GM12878 (cell line): ENCODE results near the gene SMOC1. TPM values are rescaled to one million over a fixed set of nuclear protein-coding genes. Genes with fewer than 3 reads are reported as not detected.

Source experiments
- ATAC-seq: fragments of 200-7000 bp; cut with Tn5 transposase; 3 replicates; pipeline ENCODE4 v1.9.1; 2020; ENCODE audit warnings: mild to moderate bottlenecking, moderate library complexity
- BruUV-seq: library from RNA; stranded (reverse); fragments of 400-500 nt; replicated peaks from 2 replicates; lab custom pipeline; 2021; lab: Mats Ljungman, UMichigan
- CTCF ChIA-PET: fragments of 300-600 bp; sonication (Branson Sonifier 250); formaldehyde crosslinking; extraction: SDS; loops from one replicate; lab custom pipeline; 2021; ENCODE audit warnings: inconsistent platforms; lab: Yijun Ruan, JAX
- POLR2A ChIA-PET: fragments of 350-600 bp; formaldehyde crosslinking; extraction: SDS; loops from one replicate; lab custom pipeline; 2021; ENCODE audit warnings: inconsistent platforms; lab: Charles Lee
- RAD21 ChIA-PET: fragments of 300-600 bp; sonication (Branson Sonifier 250); formaldehyde crosslinking; loops from one replicate; lab custom pipeline; 2023; ENCODE audit warnings: antibody characterized with exemption; ENCODE audit not compliant: unreplicated experiment; lab: Charles Lee
- SMC1A ChIA-PET: fragments of 300-600 bp; sonication (Branson Sonifier 250); formaldehyde crosslinking; loops from one replicate; lab custom pipeline; 2023; ENCODE audit not compliant: unreplicated experiment, uncharacterized antibody; lab: Charles Lee
- DNase-seq: peaks from one replicate; pipeline ENCODE4 v3.0.0-alpha.2; 2011; ENCODE audit warnings: low read depth, low spot score
- FAIRE-seq: peaks from 3 replicates; lab custom pipeline; 2011; peaks lifted over from hg19 to GRCh38; lab: Jason Lieb, UNC
- H2AFZ ChIP-seq: 2 replicates; pipeline ENCODE4 v1.6.0; 2011; ENCODE audit warnings: low read depth, low read length, control low read depth; ENCODE audit not compliant: control insufficient read depth
- H3K27ac ChIP-seq: 2 replicates; pipeline ENCODE4 v1.5.1; 2011; ENCODE audit warnings: control low read depth; ENCODE audit not compliant: control insufficient read depth, insufficient read depth
- H3K27me3 ChIP-seq, 2 experiments: replicated peaks in 1 of 2; 2 replicates each; pipeline versions ENCODE4 v1.6.0 to v1.6.1; 2011; ENCODE audit warnings: low read length in 1 of 2; ENCODE audit not compliant: control insufficient read depth in 2 of 2, insufficient read depth in 2 of 2
- H3K36me3 ChIP-seq, 2 experiments: 2 replicates each; pipeline ENCODE4 v1.5.1; 2011; ENCODE audit warnings: low read length in 1 of 2; ENCODE audit not compliant: control insufficient read depth in 2 of 2, insufficient read depth in 2 of 2
- H3K4me1 ChIP-seq: 2 replicates; pipeline ENCODE4 v1.6.1; 2011; ENCODE audit warnings: mild to moderate bottlenecking, low read length, moderate library complexity, mixed read lengths; ENCODE audit not compliant: control insufficient read depth, insufficient read depth
- H3K4me2 ChIP-seq: 2 replicates; pipeline ENCODE4 v1.6.0; 2011; ENCODE audit warnings: control low read depth; ENCODE audit not compliant: control insufficient read depth, insufficient read depth
- H3K4me3 ChIP-seq: fragments of 200-600 bp; sonication (generic); 2 replicates; pipeline ENCODE4 v1.5.1; 2016
- H3K79me2 ChIP-seq: 2 replicates; pipeline ENCODE4 v1.6.0; 2011; ENCODE audit warnings: low read length; ENCODE audit not compliant: control insufficient read depth, insufficient read depth
- H3K9ac ChIP-seq: 2 replicates; pipeline ENCODE4 v1.8.0; 2011; ENCODE audit warnings: low read length, control low read depth, mixed read lengths; ENCODE audit not compliant: control insufficient read depth, insufficient read depth
- H3K9me3 ChIP-seq: replicated peaks from 3 replicates; pipeline ENCODE4 v1.5.1; 2011; ENCODE audit warnings: mild to moderate bottlenecking, low read length; ENCODE audit not compliant: control insufficient read depth, insufficient read depth
- H4K20me1 ChIP-seq: 2 replicates; pipeline ENCODE4 v1.6.0; 2011; ENCODE audit not compliant: control insufficient read depth, insufficient read depth
- JUNB ChIP-seq: IDR thresholded peaks from 2 replicates; pipeline ENCODE4 v1.6.1; 2016; ENCODE audit warnings: antibody characterized with exemption, mild to moderate bottlenecking
- SMARCA5 ChIP-seq: fragments of 450-650 bp; IDR thresholded peaks from 2 replicates; pipeline ENCODE4 v1.6.1; 2017; ENCODE audit warnings: mild to moderate bottlenecking
- WGBS: methylation state at CpG from one replicate; pipeline ENCODE4 v1.1.6; 2016; ENCODE audit warnings: low lambda C conversion rate; ENCODE audit not compliant: insufficient replicate concordance, insufficient coverage; ENCODE audit errors: missing lambda C conversion rate; 5-methylcytosine and 5-hydroxymethylcytosine counted together
- in situ Hi-C: fragments of 300-500 bp; cut with MboI; formaldehyde crosslinking; loops from 9 replicates; pipeline ENCODE4 v1.14.3; 2018; ENCODE audit warnings: mixed read lengths
- intact Hi-C: fragments of 100-400 bp; cut with micrococcal nuclease; formaldehyde crosslinking; loops from one replicate; pipeline ENCODE4 v1.14.2; 2022; ENCODE audit not compliant: unreplicated experiment
- polyA plus RNA-seq, 11 experiments: library from polyadenylated mRNA; depleted of rRNA in 4 of 11; unstranded in 6 of 11; stranded (reverse) in 5 of 11; fragments of >200 nt; fragmentation: Nextera tagmentation in 4 of 11; fragmentation: Illumina TruSeq in 1 of 11; extraction: Ambion mirVana in 4 of 11; extraction: Trizol in 1 of 11; gene quantifications; 1 replicate in 1 of 11; 2 replicates in 10 of 11; pipeline versions ENCODE4 v1.2.1 to v1.2.3, GENCODE V29; 2011 to 2016; ENCODE audit warnings: inconsistent platforms in 2 of 11, missing spikeins in 2 of 11, low read depth in 1 of 11
- total RNA-seq, 4 experiments: library from RNA; depleted of rRNA in 3 of 4; stranded (reverse); fragments of >200 nt in 3 of 4; fragmentation: Illumina TruSeq in 1 of 4; extraction: Trizol in 1 of 4; gene quantifications; 2 replicates each; pipeline versions ENCODE4 v1.2.1 to v1.2.3, GENCODE V29; 2013 to 2021
- TF ChIP-seq, protein P1 (sequence below): IDR thresholded peaks from 2 replicates; pipeline ENCODE4 v1.6.1; 2012; ENCODE audit warnings: improper control_type of control experiment, low read depth, low read length; ENCODE audit not compliant: insufficient replicate concordance
- TF ChIP-seq, protein P2 (sequence below): IDR thresholded peaks from 2 replicates; pipeline ENCODE4 v1.6.1; 2011; ENCODE audit warnings: low read depth, low read length, improper control_type of control experiment, borderline replicate concordance

Gene SMOC1
- total and polyA plus RNA-seq, 10 of the 15 experiments (the other 5 are each of a cell fraction or from before 2014, with no cell fraction given) = 0.03 to 0.26 (median 0.14) TPM; not detected in 7

DNA sequence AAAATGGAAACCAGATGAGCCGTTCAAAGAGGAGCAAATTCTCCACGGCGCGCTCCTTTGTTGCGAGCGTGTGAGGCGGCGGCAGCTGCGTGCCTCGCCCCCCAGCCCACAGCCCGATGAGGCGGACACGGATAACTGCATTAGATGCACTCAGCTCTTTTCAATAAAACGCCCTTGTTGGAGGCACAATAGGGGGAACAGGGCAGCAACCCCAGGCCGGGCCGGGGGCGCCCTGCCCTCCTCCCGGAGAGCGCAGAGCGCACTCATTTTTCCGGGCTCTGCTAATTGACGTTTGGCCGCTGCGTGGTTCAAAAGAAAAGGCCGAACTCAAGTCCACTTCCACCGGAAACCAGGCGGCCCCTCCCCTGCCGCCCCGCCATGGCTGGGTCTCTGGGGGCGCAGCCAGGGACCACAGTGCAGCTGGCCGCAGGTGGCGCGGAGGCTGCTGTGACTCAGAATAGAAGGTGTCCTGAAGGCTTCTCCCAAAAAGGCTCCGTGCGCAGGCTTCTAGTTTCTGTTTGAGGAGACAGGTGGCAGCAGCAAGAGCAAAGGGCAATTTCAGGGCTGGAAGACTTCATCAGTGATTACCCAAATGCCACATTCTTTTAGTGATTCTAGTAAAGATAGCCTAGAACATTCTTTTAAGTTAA is 29.0 kb upstream of the SMOC1 start (continued):
- TF ChIP-seq, protein P1, sequence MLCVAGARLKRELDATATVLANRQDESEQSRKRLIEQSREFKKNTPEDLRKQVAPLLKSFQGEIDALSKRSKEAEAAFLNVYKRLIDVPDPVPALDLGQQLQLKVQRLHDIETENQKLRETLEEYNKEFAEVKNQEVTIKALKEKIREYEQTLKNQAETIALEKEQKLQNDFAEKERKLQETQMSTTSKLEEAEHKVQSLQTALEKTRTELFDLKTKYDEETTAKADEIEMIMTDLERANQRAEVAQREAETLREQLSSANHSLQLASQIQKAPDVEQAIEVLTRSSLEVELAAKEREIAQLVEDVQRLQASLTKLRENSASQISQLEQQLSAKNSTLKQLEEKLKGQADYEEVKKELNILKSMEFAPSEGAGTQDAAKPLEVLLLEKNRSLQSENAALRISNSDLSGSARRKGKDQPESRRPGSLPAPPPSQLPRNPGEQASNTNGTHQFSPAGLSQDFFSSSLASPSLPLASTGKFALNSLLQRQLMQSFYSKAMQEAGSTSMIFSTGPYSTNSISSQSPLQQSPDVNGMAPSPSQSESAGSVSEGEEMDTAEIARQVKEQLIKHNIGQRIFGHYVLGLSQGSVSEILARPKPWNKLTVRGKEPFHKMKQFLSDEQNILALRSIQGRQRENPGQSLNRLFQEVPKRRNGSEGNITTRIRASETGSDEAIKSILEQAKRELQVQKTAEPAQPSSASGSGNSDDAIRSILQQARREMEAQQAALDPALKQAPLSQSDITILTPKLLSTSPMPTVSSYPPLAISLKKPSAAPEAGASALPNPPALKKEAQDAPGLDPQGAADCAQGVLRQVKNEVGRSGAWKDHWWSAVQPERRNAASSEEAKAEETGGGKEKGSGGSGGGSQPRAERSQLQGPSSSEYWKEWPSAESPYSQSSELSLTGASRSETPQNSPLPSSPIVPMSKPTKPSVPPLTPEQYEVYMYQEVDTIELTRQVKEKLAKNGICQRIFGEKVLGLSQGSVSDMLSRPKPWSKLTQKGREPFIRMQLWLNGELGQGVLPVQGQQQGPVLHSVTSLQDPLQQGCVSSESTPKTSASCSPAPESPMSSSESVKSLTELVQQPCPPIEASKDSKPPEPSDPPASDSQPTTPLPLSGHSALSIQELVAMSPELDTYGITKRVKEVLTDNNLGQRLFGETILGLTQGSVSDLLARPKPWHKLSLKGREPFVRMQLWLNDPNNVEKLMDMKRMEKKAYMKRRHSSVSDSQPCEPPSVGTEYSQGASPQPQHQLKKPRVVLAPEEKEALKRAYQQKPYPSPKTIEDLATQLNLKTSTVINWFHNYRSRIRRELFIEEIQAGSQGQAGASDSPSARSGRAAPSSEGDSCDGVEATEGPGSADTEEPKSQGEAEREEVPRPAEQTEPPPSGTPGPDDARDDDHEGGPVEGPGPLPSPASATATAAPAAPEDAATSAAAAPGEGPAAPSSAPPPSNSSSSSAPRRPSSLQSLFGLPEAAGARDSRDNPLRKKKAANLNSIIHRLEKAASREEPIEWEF = no peak

DNA sequence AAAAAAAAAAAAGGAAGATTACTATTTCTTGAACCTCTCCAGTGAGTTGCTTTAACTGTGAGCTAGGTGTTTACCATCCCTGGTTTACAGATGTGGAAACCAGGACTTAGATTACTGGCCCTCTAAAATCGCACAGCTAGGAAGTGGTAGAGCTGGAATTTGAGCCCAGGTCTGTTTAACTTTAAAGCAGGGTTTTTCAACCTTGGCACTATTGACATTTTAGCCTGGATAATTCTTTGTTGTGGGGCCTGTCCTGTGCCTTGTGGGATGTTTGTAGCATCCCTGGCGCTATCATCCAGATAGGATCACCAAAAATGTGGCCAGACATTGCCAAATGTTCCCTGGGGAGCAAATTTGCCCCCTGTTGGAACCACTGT is 28.5 kb upstream of the SMOC1 start:
- no peak overlapping the region for H2AFZ ChIP-seq
- H3K4me3 ChIP-seq = no peak overlapping the region
- no peaks in the 10 kb centered on the region for H4K20me1 ChIP-seq
- no peak for DNase-seq
- H3K9ac ChIP-seq = no peak overlapping the region
- peaks cover 2% of the 10 kb centered on the region in 2 experiments; a peak in 2 of 4 replicates for H3K27me3 ChIP-seq
- H3K27ac ChIP-seq = no peak overlapping the region
- no peak for ATAC-seq
- RAD21 ChIA-PET = no interaction called here
- H3K4me1 ChIP-seq = no peaks in the 10 kb centered on the region
- no peaks in the 10 kb centered on the region for H3K79me2 ChIP-seq
- BruUV-seq = no TSS peak
- H3K4me2 ChIP-seq = no peak overlapping the region
- no peak for FAIRE-seq
- TF ChIP-seq, protein P2, sequence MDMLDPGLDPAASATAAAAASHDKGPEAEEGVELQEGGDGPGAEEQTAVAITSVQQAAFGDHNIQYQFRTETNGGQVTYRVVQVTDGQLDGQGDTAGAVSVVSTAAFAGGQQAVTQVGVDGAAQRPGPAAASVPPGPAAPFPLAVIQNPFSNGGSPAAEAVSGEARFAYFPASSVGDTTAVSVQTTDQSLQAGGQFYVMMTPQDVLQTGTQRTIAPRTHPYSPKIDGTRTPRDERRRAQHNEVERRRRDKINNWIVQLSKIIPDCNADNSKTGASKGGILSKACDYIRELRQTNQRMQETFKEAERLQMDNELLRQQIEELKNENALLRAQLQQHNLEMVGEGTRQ = no peak
- TF ChIP-seq SMARCA5 (no peak), JUNB (no peak)
- TF ChIP-seq, all 136 proteins: peak for 0
- Histone ChIP-seq H3K36me3 (no peaks in the 10 kb centered on the region), H3K9me3 (no peaks in the 10 kb centered on the region)
- 7% methylated on average over 2 of the region's 2 CpGs for WGBS
- POLR2A ChIA-PET = no interaction called here
- CTCF ChIA-PET = interaction anchor here (0.6 kb wide), 1 partner anchor 453 kb away, joined by 4 read pairs; no protein-coding TSS in a partner anchor
- SMC1A ChIA-PET = interaction anchor here (0.9 kb wide), 1 partner anchor 144 kb away, joined by 3 read pairs; no protein-coding TSS in a partner anchor
- intact Hi-C loops = no loop called here
- in situ Hi-C loops = no loop called here
